ENCODE data around the gene TPGS1.

- TF ChIP-seq CTCF (IDR thresholded peaks at IDR 0.05; ENCODE audit: low read depth, low read length, poor library complexity, severe bottlenecking) (no peak), EZH2phosphoT487 (IDR thresholded peaks at IDR 0.05; ENCODE audit: borderline replicate concordance, low read length) (no peak)
These were observed 2.7 kb upstream of the TPGS1 start for GRCh38 chr19:504616-505015.
